HG02798 (cell line): ENCODE results near the gene MAST2.

ENCODE experiments used
- ATAC-seq: cut with Tn5 transposase; IDR thresholded peaks from one replicate; pipeline ENCODE4 v1.9.1; 2021; ENCODE audit warnings: mild to moderate bottlenecking; ENCODE audit not compliant: unreplicated experiment, poor library complexity

Gene MAST2

GRCh38 chr1:45803299-45803780, at the start of gene MAST2:
MAST2 (plus strand) TSS chr1:45803612; CDS start chr1:45803896, 284 bp downstream.
- peak; percentile 93 for ATAC-seq

DNA sequence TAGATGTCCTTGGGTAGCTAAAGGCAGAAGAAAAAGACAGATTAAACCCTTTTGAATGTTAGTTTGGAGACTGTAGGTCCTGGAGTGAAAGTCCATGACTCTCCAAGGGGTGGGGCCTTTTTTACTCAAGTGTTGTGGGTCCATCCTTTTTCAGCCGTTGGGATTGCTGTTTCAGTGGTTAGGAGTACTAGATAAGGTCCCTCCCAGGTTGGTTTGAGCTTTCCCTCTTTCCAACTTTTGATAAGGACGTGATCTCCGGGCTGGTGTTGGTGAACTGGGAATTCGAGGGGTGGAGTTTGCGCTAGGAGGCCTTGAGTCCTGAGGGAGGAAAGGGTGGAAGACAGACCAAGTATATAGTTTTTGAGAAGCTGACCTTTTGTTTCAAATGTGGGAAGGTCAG, 47.7 kb upstream of the MAST2 start:
- no peak for ATAC-seq

DNA sequence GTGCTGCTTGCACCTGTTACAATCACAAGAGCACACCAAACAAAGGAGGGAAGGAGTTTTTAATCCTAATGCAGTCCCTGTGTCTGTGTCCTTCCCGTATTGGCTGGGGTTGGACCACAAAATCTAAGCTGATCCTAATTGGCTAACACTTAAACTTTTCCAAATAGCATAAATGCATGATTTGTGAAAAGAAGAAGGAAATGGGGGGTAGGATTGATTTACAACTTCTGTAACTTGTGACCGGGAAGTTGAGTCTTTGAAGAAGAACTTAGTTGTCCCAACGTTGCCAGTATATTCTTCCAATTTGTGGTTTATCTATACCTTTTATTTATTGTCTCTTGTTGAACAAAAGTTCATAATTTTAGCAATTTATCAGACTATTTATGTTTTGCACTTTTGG, 41.1 kb upstream of the MAST2 start:
- ATAC-seq, result no peak

GRCh38 chr1:45765999-45766792, 37.2 kb upstream of the MAST2 start:
- ATAC-seq, result no peak

DNA sequence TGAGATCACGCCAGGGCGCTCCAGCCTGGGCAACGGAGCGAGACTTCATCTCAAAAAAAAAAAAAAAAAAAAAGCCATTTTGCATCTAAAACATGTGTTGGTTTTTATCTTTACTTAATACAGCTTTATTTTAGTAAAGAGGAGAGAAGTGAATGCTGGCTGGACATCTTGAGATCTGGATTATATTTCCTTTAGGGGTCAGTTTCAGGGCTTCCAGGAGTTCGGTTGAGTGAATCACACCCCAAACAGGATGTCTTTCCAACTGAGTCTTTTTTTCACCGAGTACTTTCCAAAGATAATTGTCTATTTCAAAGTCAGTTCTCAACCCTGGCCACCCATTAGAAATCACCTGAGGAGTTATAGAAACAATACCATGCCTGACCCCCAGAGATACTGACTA, 36.4 kb upstream of the MAST2 start:
- ATAC-seq, result no peak

GRCh38 chr1:45769261-45769932, 34.0 kb upstream of the MAST2 start:
- ATAC-seq, result no peak

- no peak for ATAC-seq
Observed at GRCh38 chr1:45772971-45773370, 30.4 kb upstream of the MAST2 start.

GRCh38 chr1:45775794-45776193, 27.6 kb upstream of the MAST2 start:
- ATAC-seq, result no peak

DNA sequence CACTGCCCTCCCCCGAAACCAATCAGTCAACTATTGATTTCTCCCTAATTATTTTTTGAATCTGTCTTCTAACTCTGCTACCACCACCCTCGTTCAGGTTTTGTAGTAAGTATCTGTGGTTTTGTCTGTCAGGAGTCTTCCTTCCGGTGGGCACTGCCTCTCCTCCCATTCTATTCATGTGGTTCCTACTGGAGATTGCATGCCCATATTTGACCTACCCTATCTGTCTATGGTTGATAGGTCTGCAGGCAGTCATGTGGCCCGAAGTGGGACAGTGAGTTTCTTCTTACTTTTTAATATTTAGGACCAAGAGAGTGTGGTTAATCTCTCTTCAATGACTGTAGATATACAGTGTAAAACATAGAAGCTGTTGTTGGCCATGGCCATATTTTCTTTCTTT, 17.8 kb upstream of the MAST2 start:
- ATAC-seq, result no peak

DNA sequence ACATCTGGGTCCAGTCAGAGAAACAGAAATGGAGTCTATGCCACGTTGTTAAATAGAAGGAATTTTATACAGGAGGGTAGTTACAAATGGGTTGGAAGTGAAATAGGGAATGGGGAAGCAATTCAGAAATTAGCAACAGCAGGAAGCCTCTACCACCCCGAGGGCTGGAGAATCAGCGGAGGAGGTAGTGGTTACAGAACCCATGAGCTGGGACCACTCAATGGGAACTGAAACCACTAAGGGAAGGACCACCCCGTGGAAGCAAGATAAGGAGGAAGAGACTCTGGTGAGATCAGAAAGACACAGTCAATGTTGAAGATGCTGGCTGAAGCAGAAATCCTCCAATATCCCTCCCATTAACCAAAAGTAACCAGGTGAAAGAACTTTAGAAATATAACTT, 15.5 kb upstream of the MAST2 start:
- ATAC-seq, result no peak

DNA sequence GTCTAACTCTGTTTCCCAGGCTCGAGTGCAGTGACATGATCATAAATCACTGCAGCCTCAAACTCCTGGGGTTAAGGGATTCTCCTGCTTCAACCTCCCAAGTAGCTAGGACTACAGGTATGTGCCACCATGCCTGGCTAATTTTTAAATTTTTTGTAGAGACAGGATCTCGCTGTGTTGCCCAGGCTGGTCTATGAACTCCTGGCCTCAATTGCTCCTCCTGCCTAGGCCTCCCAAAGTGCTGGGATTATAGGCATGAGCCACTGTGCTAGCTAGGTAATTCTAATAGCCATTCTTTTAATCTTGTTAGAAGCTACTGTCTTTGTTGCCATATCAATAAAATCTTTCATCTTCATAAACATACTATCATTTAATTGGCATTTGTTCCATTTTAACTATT, 13.8 kb upstream of the MAST2 start:
- ATAC-seq, result no peak

- ATAC-seq, result no peak
Observed at GRCh38 chr1:45792744-45793143, 10.7 kb upstream of the MAST2 start.

- no peak for ATAC-seq
Observed at GRCh38 chr1:45793942-45794604, 9.3 kb upstream of the MAST2 start.

- ATAC-seq, result no peak
Observed at GRCh38 chr1:45796381-45796780, 7.0 kb upstream of the MAST2 start.

GRCh38 chr1:45796946-45797345, 6.5 kb upstream of the MAST2 start:
- ATAC-seq, result no peak

DNA sequence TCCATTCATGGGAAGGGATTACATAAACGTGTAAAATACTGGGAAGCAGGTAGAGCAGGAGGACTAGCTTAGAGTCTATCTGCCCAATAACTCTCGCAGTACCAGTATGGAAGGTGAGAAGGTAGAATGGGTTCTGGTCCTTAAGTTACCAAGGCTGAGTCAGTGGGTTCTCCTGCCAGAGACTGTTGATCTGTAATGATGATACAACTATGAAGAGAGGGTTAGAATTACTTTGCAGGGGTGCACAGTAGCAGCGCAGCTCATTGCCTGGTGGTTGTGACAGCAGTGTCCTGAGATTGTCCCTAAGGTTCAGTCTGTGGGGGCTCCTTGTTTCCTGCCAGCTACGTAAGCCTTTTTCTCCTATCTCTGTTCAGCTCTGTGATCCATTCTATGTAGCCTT, 2.5 kb upstream of the MAST2 start:
- no peak for ATAC-seq

- peak; percentile 31 for ATAC-seq
Observed at GRCh38 chr1:45802343-45803298, 791 bp upstream of the MAST2 start.

- ATAC-seq, result peak; percentile 13
Observed at GRCh38 chr1:45803781-45804668, 613 bp downstream of the MAST2 start.

DNA sequence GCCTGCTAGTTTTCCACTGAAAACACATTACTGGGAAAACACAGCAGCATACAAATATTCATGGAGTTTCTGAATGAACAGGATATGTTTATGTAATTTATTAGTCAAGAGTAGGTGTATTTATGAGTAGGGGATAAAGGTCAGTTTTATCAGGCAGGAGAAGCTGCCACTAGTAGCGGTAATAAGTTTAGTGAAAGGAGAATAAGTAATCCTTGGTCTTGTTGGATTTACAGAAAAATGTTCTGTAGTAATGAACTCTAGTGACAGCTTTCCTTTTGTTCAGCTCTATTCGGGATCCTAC, 1.2 kb downstream of the MAST2 start:
- ATAC-seq, result no peak
